Measurements from ENCODE around the gene SLC17A5.
"Not testable (repeated sequence)": the region's sequence is repeated elsewhere in the genome, so short reads cannot be mapped to it uniquely, and the experiment has no call there.

SLC17A5 gene

DNA sequence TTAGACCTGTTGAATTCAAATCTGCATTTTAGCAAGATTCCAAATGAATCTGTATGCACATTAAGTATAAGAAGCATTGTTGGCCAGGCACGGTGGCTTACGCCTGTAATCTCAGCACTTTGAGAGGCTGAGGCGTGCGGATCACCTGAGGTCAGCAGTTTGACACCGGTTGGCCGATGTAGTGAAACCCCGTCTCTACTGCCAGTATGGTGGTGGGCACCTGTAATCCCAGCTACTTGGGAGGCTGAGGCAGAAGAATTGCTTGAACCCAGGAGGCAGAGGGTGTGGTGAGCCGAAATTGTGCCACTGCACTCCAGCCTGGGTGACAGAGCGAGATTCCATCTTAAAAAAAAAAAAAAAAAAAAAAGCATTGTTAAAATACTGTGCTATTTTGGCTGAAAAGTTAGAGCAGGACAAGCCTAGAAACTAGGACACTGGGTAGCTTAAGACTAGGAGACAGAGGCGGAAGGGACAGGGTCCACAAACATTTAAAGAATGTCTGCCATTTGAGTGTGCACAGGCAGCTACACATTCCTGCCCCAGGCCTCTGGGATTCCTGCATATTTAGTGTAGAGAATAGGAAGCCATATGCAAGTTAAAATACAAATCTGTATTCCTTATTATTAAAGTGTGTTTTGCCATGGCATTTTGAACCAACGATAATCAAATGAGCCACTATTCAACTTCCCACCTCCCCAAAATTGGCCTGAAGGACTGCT is 87.9 kb downstream of the SLC17A5 start:
- DNase-seq, result no peak

- no peak for DNase-seq
Observed at GRCh38 chr6:73564578-73565345, 89.0 kb downstream of the SLC17A5 start.

- no peak for DNase-seq
Observed at GRCh38 chr6:73562558-73562957, 91.2 kb downstream of the SLC17A5 start.

GRCh38 chr6:73560853-73561407 is 92.9 kb downstream of the SLC17A5 start:
- no peak for DNase-seq

DNA sequence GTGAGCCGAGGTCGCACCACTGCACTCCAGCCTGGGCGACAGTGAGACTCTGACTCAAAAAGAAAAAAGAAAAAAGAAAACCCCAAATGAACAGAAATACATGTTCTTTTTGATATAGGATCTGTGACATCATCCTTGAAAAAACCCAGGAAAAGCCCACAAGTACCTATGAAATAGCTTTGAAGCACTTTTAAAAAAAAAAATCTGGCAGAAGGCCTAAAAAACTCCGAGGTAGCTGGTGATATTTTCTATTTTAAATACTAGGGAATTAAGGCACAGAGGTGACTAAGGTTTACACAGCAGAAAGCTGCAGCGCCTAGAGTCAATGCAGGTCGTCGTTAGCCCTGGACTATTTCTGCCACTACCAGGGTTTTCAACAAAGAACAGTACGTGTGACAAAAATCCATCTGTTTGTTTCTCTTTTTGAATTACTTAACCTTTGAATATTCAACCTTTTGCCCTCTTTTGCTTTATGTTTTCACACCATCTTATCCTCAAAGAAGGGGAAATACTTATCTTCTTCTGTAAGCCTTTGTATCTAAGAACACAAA is 93.5 kb downstream of the SLC17A5 start:
- DNase-seq, result no peak

DNA sequence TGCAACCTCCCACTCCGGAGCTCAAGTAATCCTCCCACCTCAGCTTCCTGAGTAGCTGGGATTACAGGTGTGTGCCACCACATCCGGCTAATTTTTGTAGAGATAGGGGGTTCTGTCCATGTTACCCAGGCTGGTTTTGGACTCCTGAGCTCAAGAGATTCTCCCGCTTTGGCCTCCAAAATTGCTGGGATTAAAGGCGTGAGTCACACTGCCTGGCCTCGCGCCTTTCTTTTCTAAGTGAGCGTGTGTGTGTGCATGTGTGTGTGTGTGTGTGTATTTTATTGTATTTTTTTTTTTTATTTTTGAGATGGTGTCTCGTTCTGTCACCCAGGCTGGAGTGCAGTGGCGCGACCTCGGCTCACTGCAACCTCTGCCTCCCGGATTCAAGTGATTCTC is 94.4 kb downstream of the SLC17A5 start:
- not testable (repeated sequence) for DNase-seq

DNA sequence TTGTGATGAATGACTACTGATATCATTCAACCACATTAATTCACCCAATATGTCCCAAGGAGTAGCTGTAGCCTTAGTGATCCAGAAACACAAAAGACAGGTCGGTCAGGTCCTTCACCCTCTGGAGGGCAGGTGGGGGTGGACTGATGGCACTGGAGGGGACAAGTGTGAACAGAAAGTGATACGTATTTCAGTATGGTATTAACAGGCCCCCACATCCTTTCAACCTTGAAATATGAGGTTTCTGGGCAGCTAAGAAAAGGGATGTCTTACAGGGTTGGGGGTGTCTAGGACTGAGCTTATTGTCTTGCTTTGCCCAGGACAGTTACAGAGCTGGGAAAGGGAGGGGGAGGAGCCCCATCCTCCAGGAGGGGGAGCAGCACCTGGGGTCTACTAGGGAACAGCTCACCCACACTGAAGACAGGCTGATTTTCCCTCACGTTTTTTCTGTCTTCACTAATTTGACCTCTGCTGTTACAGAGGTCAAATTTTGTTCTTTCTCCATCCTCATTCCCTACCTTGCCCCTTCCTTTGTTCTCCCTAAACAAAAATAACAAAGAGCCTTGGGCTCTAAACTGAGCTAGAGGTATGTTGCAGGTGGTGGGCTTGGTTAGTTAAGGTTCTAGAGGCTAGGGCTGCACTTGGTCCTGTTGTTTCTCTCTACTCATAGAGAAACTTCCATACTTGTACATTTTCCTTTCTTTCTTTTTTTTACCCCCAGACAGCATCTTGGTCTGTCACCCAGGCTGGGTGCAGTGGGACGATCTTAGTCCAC is 95.0 kb downstream of the SLC17A5 start:
- DNase-seq, result no peak

GRCh38 chr6:73556836-73557235 is 97.0 kb downstream of the SLC17A5 start:
- DNase-seq, result no peak

DNA sequence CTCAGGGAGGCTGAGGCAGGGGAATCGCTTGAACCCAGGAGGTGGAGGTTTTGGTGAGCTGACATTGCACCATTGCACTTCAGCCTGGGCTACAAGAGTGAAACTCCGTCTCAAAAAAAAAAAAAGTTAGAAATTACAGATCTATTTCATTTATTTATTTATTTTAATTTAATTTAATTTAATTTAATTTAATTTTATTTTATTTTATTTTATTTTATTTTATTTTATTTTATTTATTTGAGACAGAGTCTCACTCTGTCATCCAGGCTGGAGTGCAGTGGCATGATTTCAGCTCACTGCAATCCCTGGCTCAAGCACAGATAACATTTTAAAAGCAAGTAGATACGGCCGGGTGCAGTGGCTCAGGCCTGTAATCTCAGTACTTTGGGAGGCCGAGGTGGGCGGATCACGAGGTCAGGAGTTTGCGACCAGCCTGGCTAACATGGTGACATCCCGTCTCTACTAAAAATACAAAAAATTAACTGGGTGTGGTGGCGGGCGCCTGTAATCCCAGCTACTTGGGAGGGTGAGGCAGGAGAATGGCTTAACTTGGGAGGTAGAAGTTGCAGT is 98.3 kb downstream of the SLC17A5 start:
- not testable (repeated sequence) for DNase-seq

DNA sequence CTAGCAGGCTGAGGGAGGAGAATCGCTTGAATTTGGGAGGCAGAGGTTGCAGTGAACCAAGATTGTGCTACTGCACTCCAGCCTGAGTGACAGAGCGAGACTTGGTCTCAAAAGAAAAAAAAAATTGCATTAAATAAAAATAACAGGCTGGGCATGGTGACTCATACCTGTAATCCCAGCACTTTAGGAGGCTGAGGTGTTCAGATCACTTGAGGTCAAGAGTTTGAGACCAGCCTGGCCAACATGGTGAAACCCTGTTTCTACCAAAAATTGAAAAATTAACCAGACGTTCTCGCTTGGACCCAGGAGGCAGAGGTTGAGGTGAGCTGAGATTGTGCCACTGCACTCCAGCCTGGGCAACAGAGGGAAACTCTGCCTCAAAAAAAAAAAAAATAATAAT is 102.7 kb downstream of the SLC17A5 start:
- not testable (repeated sequence) for DNase-seq

GRCh38 chr6:73548458-73549446 is 105.0 kb downstream of the SLC17A5 start:
- no peak for DNase-seq

DNA sequence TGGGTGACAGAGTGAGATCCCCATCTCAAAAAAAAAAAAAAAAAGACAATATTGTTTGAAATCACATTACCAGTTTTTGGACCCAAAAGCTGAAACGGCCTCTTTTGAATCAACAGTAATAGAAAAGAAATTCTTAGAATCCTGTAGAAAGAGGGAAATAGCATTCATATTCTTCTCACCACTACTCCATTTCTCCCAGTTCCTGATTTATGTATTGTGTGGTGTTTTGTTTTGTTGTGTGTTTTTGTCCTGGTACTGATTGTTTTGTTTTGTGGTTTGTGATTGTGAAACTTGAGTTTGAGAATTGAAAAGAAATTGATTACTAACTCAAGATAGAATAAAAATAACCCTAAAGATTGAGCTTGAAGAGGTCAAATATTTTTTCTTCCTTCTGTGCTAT is 106.8 kb downstream of the SLC17A5 start:
- DNase-seq, result no peak

Measured in T-helper 9 cell (primary cell).